Liver (tissue), 3 donors: ENCODE results near the gene ACP4.

Source experiments
- ATF3 ChIP-seq: IDR thresholded peaks from 2 replicates; pipeline ENCODE4 v1.6.1; 2016; ENCODE audit warnings: antibody characterized with exemption
- EGR1 ChIP-seq, 2 donors: IDR thresholded peaks; 2 replicates each; pipeline ENCODE4 v1.6.1; 2016 to 2018; ENCODE audit warnings: antibody characterized with exemption in 2 of 2, low read depth in 2 of 2
- GABPA ChIP-seq, 2 donors: IDR thresholded peaks in 1 of 2; conservative IDR thresholded peaks in 1 of 2; 2 replicates each; pipeline ENCODE4 v1.6.1; 2016; ENCODE audit warnings: antibody characterized with exemption in 2 of 2, mild to moderate bottlenecking in 1 of 2, moderate library complexity in 1 of 2
- RAD21 ChIP-seq, 2 donors: IDR thresholded peaks; 2 replicates each; pipeline ENCODE4 v1.6.1; 2016; ENCODE audit warnings: antibody characterized with exemption in 2 of 2, mild to moderate bottlenecking in 2 of 2
- SP1 ChIP-seq: IDR thresholded peaks from 2 replicates; pipeline ENCODE4 v1.6.1; 2018; ENCODE audit warnings: antibody characterized with exemption, mild to moderate bottlenecking
- TAF1 ChIP-seq: conservative IDR thresholded peaks from 2 replicates; pipeline ENCODE4 v1.6.1; 2016; ENCODE audit warnings: antibody characterized with exemption, mild to moderate bottlenecking
- YY1 ChIP-seq: IDR thresholded peaks from 2 replicates; pipeline ENCODE4 v1.6.1; 2016; ENCODE audit warnings: antibody characterized with exemption, mild to moderate bottlenecking
- TF ChIP-seq, protein P1 (sequence below): fragments of 150-350 bp; IDR thresholded peaks from 2 replicates; pipeline ENCODE4 v1.5.1; 2017; ENCODE audit warnings: improper control_type of control experiment, low read depth, low read length; ENCODE audit not compliant: missing input control
- TF ChIP-seq, protein P2 (sequence below): IDR thresholded peaks from 2 replicates; pipeline ENCODE4 v1.6.1; 2016; ENCODE audit warnings: antibody characterized with exemption, mild to moderate bottlenecking
- TF ChIP-seq, protein P3 (sequence below): IDR thresholded peaks from 2 replicates; pipeline ENCODE4 v1.6.1; 2016; ENCODE audit warnings: antibody characterized with exemption
- donor health status: healthy.
- donor health status: healthy.

DNA sequence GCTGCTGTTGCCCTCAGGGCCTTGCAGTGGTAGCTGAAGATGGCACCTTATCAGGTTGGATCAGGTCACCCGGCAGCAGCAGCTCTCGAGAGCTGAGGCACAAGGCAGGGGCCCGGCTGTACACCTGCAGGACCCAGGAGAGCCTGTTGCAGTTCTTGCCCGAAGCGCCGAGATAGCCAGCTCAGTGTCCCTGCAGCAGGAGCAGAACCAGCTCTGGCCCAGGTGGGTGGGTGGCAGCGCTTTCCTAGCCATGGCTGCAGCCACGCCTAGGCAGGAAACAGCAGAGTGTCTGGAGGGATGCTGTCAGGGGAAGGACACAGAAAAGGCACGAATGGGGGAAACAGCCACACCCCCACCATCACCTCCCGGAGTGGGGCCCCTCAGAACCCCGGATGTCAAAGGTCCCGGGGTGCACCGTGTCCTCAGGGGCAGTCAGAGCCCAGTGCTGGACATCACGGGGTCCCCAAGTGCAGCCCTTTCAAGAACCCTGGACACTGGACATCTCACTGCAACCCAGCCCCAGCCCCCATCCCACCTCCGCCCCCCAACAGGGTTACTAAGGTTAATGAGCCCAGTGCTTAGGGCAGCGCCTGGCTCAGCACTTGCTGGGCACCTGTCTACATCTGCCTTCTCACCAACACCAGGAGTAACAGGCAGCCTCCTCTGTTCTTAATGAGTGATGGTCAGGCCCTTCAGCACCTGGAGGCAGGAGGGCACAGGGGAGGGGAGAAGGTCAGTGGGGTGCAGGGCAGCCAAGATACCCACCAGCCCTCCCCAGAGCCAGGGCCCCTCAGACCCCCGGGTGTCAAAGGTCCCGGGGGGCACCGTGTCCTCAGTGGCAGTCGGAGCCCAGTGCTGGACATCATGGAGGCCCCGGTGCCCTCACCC, 8.7 kb downstream of the ACP4 start:
- no peak for TF ChIP-seq TAF1
- TF ChIP-seq, protein P1, sequence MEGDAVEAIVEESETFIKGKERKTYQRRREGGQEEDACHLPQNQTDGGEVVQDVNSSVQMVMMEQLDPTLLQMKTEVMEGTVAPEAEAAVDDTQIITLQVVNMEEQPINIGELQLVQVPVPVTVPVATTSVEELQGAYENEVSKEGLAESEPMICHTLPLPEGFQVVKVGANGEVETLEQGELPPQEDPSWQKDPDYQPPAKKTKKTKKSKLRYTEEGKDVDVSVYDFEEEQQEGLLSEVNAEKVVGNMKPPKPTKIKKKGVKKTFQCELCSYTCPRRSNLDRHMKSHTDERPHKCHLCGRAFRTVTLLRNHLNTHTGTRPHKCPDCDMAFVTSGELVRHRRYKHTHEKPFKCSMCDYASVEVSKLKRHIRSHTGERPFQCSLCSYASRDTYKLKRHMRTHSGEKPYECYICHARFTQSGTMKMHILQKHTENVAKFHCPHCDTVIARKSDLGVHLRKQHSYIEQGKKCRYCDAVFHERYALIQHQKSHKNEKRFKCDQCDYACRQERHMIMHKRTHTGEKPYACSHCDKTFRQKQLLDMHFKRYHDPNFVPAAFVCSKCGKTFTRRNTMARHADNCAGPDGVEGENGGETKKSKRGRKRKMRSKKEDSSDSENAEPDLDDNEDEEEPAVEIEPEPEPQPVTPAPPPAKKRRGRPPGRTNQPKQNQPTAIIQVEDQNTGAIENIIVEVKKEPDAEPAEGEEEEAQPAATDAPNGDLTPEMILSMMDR = no peak
- TF ChIP-seq EGR1 (IDR thresholded peaks at IDR 0.05; ENCODE audit: low read depth in 2 of 2) = no peak
- TF ChIP-seq, protein P2, sequence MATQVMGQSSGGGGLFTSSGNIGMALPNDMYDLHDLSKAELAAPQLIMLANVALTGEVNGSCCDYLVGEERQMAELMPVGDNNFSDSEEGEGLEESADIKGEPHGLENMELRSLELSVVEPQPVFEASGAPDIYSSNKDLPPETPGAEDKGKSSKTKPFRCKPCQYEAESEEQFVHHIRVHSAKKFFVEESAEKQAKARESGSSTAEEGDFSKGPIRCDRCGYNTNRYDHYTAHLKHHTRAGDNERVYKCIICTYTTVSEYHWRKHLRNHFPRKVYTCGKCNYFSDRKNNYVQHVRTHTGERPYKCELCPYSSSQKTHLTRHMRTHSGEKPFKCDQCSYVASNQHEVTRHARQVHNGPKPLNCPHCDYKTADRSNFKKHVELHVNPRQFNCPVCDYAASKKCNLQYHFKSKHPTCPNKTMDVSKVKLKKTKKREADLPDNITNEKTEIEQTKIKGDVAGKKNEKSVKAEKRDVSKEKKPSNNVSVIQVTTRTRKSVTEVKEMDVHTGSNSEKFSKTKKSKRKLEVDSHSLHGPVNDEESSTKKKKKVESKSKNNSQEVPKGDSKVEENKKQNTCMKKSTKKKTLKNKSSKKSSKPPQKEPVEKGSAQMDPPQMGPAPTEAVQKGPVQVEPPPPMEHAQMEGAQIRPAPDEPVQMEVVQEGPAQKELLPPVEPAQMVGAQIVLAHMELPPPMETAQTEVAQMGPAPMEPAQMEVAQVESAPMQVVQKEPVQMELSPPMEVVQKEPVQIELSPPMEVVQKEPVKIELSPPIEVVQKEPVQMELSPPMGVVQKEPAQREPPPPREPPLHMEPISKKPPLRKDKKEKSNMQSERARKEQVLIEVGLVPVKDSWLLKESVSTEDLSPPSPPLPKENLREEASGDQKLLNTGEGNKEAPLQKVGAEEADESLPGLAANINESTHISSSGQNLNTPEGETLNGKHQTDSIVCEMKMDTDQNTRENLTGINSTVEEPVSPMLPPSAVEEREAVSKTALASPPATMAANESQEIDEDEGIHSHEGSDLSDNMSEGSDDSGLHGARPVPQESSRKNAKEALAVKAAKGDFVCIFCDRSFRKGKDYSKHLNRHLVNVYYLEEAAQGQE = no peak
- TF ChIP-seq SP1 = no peak
- TF ChIP-seq RAD21 (IDR thresholded peaks at IDR 0.05) = no peak
- TF ChIP-seq, protein P3, sequence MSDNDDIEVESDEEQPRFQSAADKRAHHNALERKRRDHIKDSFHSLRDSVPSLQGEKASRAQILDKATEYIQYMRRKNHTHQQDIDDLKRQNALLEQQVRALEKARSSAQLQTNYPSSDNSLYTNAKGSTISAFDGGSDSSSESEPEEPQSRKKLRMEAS = no peak
- TF ChIP-seq YY1 = no peak
- no peak for TF ChIP-seq GABPA (IDR thresholded peaks at IDR 0.05 in 1 of 2, conservative IDR thresholded peaks at IDR 0.05 in 1 of 2)
- no peak for TF ChIP-seq ATF3
